NCI-H187 treated with DMSO at 0.1 percent for 48 hours (cell line): ENCODE data around the gene PPARGC1A.

Source experiments
- DNase-seq: peaks from one replicate; lab custom pipeline; 2025; lab: John Stamatoyannopoulos, UW

The PPARGC1A gene

DNA sequence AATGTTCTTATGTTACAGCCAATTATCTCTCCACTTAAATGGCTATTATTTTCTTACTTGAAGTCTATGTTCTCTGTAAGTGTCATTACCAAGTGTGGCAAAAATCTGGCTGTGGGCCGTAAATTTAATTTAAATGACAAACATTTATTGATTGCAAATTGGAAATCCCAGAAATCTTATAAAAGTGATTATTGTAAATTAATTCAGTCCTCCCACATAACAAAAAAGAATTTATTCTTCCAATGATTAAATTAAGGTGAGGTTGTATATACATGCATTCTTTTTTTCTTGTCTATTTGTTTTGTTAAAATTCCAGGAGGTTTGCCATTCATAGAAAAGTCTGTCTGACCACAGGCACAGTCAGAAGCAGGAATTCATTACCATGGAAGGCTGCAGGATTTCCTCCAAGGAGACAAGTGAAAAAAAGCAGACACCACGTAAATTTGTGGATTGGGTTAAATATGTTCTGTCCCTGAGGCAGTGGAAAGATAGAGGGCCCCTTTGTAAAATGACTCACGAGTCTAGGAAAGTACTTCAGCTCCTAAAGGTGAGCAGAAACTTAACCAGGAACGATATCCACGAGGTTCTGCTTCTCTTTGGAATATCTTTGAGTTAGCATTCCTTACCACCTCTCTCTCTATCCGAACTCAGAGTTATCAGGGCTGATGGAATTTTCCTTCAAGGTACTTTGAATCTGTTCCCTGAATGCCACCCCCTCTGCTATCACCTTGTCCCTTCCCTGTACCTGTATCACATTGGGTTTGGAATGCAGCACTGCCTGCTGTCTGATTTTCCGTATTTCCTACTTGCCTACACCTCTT lies 10.7 kb downstream of the PPARGC1A start:
- no peak for DNase-seq

DNA sequence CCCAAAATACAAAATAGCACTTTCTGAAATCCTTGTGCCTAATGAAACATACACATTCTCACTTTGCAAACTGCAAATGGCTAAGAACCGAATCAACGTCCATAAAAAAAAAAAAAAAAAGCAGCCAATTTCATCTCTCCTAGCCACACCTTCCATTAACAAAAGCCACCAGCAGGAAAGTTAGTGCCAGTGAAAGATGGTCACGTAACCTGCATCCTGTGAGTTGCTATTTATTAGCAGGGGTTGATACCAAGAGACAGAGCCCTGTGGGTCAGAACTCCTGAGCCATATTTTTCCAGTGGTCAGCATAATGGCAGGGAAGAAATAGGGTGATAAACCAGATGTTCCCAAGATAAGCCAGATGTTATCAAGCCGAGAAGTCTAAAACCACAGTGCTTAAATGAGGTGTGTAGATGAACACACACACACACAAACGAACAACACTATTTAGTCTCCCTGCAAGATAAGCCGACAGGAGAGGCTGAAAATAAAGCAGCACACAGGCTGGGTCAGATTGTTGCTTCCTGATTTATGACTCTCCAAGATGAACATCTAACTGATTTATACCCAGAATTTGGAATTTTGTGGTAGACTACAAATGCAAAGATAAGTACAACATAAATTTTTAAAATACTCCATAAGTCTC lies 11.5 kb downstream of the PPARGC1A start:
- no peak for DNase-seq

DNA sequence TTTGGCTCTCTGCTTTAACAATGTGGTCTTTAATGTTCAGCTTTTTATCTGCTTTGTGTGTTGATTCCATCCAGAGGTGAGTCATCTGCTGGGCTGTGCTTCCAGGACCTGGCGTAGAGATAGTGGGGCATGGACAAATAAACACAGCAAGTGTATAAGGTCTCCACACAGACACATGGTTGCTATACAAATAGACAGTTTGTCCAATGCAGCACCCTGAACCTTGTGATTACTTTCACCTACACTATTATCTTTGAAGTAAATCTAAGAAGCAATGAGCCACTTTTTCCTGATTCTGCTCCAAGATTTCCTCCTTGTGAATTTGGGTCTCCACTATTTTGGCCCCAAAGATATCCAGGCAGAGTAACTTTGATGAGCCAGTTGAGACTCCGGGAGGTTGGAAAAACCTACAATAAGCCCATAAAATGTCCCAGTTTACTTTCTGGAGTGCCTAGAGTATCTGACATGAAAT lies 12.1 kb downstream of the PPARGC1A start:
- no peak for DNase-seq

DNA sequence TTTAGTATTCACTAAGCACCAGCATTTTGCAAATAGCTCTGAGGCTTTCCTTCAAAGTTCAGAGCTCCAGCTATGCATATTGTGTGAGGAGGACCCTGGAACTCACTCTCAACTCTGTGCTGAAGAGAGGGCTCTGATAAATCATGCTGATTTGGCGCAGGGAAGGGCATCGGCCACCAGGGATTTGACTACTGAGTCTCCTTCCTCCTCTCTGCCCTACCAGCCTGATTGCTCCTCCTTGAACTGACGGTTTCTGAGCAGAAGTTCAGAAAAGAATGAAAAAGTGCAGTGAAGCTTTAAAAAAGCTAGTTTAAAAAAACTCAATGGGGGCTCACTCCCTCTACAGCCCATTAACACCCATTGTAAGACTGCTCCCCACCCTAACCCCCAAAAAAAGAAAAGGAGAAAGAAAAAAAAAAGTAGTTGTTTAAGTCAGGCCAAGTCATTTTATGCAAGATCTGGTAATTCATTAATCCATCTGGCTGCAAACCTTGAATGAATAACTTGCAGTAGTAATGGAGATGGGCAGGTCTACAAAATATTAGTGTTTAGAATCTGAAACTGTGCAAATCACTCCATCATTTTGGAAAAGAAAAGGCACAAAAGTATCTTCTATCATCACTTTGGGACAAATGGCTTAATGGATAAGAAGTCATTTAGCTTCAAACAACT lies 13.3 kb downstream of the PPARGC1A start:
- DNase-seq, result no peak

DNA sequence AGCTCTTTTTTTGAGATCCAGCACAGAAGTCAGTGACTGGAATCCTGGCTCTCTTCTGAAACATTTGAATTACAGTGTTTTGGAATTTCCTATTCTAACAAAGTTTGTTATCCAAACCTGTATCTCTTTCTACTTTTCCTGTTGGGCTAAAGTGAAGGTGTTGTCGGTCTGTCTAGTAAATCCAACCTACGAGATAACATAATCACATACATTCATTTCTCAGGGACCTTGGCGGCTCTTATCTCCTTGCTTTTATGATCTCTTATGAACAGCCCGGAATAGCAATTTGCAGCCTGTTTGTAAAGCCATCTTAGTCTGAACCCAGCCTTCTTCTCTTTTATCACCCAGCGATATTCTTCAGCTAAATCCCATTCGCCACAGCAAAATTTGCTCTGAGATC lies 14.5 kb downstream of the PPARGC1A start:
- DNase-seq, result no peak

DNA sequence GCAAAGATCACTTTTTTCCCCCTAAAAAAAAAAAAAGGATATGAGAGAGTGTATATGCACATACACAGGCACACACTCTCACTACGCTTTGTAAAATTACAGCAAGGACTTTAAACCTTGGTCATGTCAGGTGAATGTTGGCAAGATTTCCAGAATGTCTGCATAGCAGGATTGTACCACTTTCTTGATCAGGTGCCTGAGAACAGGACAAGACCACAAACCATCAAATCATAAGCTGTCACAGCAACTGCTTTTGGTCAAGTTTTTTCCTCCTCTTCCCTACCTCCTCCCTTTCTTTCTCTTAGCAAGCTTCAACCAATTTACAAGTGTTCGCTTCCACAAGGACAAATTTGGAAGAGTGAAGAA lies 15.3 kb downstream of the PPARGC1A start:
- DNase-seq, result no peak

DNA sequence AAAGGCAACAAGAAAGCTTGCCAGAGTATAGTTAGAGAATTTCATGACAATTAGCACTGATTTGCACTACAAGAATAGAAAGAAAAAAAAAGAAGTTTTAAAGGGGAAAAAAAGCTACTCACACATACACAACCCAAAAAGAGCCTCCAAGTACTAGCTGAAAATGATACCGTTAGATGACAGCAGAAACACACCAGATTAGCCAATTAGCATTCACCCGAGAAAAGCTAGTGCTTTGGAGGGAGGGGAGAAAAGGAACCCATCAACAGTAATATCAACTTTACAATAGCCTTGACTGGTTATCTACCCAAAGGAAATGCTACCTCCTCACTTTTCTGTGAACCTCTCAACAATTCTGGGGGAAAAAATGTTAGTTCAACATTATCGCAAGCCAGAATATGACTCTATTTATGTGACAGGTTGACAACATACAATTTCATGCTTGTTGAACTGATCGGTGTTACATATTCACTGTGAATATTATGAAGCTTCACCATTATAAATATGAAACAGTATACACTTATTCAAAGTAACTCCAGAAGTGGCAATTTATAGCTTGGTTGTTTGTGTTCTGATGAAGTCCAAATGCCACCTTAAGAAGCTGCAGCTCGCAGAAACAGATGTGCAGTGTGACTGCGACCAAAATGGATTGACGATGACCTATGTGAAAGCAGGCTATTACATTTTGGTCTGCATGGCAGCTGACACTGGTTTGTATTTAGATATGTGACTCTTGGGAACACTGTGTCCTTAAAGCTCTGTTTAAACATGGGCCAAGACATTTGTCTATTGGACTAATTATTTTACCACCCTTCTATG lies 15.9 kb downstream of the PPARGC1A start:
- DNase-seq, result no peak

DNA sequence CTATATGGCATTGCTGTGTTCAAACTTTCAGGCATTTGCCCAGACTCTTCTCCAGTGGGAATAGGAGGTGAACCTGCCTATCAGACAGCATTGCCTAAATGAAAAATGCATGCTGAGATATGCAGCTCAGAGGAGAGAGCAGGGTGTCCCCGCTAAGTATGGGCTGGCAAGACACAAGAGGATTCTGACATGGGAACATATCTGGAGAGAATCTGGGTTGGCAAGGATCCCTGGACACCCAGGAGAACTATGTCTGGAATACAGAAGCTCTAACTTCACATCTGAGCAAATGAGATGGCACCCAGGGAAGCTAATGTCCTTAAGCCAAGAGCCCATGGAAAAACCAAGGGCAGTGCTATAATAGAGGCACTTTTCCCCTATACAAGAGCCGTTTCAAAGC lies 18.4 kb downstream of the PPARGC1A start:
- DNase-seq, result no peak

DNA sequence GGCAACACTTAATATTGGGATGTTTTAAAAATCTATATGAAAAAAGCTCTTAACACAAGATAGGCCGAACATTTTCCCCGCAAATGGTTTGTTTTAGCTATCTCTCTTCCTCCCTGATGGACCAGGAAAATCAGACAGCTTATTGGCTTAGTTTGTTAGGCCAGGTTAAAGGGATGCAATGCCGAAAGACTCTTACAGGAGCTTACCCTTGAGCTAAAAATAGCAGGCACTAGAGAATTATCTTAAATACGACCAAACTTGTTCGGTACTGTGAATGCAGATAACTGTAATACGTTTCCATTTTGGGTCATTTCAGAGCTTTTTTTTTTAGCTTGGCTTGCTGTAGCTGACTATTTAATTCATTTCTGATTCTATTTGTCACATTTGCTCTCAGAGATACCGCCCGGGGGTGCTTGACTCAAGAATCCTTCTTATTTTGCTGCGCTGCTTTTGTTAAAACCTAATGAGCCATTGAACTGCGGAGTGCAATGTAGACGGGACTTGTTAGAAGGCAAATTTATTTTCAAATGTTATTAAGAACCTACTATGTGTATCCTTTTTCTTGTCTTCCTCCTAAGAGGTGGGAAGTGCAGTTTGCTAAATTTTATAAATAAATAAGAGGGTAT lies 23.3 kb downstream of the PPARGC1A start:
- no peak for DNase-seq

DNA sequence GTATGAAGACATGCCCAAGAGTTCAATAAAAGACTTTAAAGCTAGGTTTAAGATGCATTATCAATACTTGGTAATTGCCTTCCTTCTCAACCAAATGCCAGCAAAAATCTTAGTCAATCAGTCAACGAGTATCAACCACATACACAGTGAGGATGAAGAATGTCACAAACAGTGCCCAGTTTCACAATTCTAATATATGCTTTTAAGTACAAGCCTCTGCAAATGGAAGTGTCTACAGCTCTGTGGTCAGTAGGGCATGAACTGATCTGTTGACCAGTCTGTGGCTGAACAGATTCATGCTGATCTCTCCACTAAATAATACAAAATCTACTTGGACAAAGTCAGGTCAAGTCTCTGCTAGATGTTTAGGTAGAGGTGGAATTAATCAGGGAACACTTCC lies 27.9 kb downstream of the PPARGC1A start:
- no peak for DNase-seq

DNA sequence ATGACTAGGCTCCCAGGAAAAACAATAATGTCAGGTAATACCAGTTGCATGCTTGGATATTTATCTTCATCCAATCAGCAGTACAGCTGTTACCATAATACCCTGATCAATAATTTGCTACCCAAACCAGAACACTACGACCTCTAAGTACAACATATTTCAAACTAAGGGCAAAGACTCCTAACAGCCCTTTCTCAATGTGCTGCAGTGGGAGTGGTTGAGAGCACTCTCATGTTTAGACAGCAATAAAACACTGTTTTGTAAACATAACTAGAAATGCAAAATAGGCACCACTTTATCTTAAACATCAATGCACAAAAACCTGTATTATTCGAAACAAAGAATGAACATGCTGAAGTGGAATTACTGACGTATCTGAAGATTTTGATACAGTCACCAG lies 28.9 kb downstream of the PPARGC1A start:
- no peak for DNase-seq

DNA sequence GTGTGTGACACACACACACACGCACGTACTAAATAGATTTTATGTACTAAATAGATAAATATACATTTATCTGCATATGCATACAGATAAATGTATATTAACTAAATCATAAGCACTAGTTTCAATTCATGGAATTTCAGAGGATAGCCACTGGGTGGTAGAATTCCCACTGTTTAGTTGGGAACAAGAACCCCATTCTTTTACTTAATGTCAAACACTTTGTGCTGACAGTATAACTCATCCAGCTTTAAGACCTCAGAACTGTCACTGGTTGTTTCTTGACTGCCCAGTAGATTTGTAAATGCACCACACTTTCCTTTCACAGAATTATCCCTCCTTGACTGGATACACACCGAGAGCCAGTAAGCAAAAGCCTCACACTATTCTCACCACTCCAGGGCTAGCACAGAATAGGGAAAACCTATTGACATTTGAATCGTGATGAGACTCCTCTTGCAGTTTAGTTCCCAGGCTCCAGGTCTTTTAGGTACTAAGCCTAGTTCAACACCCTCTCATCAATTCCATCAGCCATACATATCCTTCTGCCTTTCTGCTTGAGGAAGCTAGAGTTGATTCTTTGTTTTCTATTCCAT lies 32.4 kb downstream of the PPARGC1A start:
- no peak for DNase-seq

DNA sequence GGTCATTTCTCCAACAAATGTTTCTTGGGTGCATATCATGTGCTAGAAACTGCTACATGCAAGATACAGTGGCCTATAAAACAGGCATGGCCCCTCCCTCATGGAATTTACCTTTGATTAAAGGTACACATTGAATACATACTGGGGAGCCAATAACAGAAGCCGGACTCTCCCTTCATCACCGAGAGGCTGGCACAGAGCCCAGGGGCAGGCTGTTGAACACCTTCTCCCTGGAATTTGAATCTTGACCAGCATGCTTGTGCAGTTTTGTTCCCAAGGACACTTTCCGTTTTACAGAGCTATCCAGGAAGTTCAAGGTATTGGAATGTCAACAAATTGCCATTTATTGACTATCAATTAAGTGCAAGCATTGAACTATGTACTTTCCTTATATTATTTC lies 33.2 kb downstream of the PPARGC1A start:
- no peak for DNase-seq

DNA sequence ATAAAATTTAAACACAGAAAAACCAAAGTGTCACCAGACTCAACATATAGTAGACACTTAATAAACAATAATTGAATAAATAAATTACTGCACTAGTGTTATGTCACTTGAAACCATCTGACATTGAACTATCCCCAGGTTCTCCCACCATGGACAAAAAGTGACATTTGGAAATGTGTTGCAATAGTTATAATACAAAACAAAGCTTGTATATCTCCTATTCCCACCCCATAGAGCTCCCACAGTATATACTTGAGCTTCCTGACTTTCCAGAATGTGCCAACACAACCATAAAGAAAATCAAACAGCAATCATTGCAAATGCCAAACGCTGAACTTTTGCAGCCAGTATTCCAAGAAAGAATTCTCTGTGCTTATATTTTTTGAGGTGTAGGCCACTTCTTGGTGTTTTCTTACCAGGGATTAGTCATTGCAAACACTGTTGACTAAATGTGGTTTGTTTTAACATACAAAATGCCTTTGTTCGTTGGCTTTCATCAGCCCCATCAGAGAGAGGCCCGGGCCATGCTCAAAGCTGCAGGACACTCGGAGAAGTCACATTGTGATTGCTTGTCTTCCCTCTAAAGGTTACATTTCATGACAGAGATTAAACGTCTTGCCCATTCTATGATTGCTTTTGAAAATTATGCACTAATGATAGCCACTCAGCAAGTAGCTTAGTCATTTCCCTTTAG lies 33.8 kb downstream of the PPARGC1A start:
- DNase-seq, result no peak

DNA sequence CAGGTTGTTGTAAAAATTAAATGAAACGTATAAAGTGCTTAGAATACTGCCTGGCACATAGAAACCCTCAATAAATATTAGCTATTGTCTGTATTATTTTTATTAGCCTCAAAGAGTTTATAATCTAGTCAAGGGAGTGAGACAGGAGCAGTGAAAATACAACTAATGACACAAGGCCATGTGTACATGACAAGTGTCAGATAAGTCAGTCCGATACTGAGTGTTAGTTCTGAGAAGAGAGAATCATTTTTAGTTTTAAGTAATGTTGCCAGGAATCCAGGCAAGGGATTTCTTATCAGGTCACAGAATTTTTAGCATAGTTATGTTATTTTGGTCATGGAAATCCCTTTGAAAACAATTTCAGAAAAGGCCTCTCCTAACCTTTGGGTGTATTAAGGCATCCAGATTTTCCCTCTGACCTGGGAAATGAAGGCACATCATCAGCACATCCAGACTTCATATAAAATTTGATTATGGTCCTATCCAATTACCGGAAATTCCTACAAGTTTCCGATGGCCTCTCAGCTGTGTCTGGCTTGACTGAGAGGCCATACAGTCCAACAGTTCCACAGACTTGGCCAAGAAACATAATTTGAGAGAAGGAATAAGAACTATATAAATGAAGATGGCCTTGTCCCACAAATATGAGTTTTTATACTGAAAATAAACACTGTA lies 35.7 kb downstream of the PPARGC1A start:
- no peak for DNase-seq

DNA sequence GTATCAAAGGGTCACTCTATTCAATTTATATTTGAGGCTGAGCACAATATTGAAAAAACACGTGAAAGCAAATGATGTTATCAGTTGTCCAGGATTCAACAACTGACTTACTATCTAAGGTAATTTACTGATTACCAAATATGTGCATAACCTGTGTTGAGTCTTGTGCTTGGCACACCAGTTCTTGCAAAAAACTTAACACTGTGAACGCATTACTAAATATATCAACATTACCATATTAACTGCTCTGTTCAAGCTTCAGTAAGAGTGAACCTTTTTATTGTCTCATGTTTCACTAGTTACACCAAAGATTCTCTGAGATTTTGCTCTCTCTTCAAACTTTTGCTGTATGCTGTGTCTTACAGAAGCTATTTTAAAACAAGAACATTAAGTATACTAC lies 38.4 kb downstream of the PPARGC1A start:
- no peak for DNase-seq

DNA sequence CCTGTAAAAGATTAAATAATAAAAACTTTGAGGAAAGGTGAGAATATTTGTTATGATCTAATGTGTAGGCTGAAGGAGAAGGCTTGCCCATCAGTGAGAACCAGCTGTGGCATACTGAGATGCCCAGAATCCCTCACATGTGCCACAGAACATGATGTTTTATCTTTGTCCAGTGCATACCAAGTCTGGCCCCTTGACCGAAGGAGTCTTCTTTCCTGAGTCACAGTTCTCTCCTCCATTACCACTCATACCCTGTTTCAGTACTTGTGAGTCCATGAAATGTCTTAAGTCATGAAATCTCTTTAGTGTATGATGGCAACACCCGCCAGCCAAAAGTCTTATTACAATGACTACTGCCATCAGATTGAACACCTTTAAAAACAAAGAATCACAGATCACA lies 42.7 kb downstream of the PPARGC1A start:
- DNase-seq, result no peak

DNA sequence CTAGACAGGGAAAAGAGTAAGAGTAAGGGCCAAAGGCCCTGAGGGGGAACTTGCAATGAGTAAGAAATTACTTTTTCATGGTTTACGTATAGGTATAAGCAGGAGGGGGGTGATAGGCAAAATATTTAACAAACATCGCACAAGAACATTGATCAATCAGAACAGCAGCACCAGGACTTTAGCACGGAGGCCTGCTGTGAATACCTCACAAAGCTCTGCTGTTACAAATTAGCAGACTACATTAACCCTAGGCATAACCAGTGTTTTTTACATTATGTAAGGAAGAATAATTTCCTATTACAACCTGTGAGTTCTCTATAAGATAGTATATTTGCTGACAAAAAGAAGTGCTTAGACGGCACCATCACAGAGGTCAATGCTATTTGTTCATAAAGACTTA lies 44.9 kb downstream of the PPARGC1A start:
- DNase-seq, result no peak

DNA sequence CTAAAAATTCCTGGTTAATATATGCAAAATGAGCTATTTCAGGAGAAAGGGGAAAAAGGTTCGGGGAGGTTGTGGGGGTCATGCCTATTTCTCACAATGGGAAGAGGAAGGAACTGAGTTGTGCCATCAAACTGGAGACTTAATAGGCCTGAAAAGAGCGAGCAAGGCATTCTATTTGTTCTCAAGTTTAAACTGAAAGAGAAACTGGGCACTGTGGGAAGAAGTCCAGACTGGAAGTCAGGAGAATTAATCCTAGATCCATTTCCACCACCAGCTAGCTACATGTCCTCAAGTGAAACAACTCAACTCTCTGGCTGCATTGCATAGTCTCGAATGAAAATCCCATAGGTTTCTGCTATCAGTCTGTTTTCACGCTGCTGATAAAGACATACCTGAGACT lies 50.6 kb downstream of the PPARGC1A start:
- no peak for DNase-seq

DNA sequence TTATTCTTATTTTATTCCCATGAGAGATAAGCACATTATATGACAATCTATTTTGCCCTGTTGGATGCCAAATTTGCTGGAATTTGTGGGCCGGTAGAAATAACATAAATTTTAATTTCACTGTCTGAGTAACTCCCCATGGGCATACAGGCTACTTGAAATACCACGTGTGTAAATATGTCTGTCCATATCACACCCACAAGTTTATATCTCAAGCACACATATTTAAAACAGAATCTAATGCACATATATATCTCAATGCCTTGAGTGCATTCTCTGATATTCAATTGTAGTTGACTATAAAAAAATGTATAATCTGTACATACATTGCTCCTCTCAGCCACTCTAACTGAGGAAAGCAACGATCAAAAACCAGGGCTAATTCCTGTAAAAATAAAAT lies 51.2 kb downstream of the PPARGC1A start:
- DNase-seq, result no peak
